DOHH2 (cell line): ENCODE data around the gene SMAP1.

ENCODE experiments used
- EZH2phosphoT487 ChIP-seq: fragments of 200-600 bp; sonication (generic); IDR thresholded peaks from 2 replicates; pipeline ENCODE4 v1.6.1; 2017; ENCODE audit warnings: borderline replicate concordance, mild to moderate bottlenecking, antibody characterized with exemption, low read length, moderate library complexity, mixed read lengths
- TF ChIP-seq, protein P1 (sequence below): fragments of 200-600 bp; sonication (generic); IDR thresholded peaks from one replicate; pipeline ENCODE4 v1.5.1; 2014; ENCODE audit warnings: antibody characterized with exemption, mild to moderate bottlenecking, low read depth, low read length; ENCODE audit not compliant: poor library complexity, severe bottlenecking

- TF ChIP-seq, protein P1, sequence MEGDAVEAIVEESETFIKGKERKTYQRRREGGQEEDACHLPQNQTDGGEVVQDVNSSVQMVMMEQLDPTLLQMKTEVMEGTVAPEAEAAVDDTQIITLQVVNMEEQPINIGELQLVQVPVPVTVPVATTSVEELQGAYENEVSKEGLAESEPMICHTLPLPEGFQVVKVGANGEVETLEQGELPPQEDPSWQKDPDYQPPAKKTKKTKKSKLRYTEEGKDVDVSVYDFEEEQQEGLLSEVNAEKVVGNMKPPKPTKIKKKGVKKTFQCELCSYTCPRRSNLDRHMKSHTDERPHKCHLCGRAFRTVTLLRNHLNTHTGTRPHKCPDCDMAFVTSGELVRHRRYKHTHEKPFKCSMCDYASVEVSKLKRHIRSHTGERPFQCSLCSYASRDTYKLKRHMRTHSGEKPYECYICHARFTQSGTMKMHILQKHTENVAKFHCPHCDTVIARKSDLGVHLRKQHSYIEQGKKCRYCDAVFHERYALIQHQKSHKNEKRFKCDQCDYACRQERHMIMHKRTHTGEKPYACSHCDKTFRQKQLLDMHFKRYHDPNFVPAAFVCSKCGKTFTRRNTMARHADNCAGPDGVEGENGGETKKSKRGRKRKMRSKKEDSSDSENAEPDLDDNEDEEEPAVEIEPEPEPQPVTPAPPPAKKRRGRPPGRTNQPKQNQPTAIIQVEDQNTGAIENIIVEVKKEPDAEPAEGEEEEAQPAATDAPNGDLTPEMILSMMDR: no peak
- no peak for TF ChIP-seq EZH2phosphoT487
Observed at GRCh38 chr6:70734381-70734780, 66.7 kb downstream of the SMAP1 start.
